Hindlimb muscle (tissue), 1 donor: Measurements from ENCODE around the gene PHLDA1. TPM values are rescaled to one million over a fixed set of nuclear protein-coding genes. Genes with fewer than 3 reads are reported as not detected.
"Not testable (repeated sequence)": the region's sequence is repeated elsewhere in the genome, so short reads cannot be mapped to it uniquely, and the experiment has no call there.

ENCODE experiments used
- DNase-seq: peaks from one replicate; pipeline ENCODE4 v3.0.0-alpha.2; 2013
- polyA plus RNA-seq: library from polyadenylated mRNA; unstranded; fragments of 120-200 nt; gene quantifications from one replicate; pipeline ENCODE4 v1.2.1, GENCODE V29; 2013; ENCODE audit not compliant: insufficient read length

Gene PHLDA1
- polyA plus RNA-seq, 1 donor, result 20.3 TPM

GRCh38 chr12:75984577-75985182 lies 46.9 kb downstream of the PHLDA1 start:
- DNase-seq, result no peak

- not testable (repeated sequence) for DNase-seq
Measured at GRCh38 chr12:75983851-75984250, 47.7 kb downstream of the PHLDA1 start.

GRCh38 chr12:75982979-75983660 lies 48.5 kb downstream of the PHLDA1 start:
- no peak for DNase-seq

- DNase-seq, result no peak
Measured at GRCh38 chr12:75982169-75982564, 49.4 kb downstream of the PHLDA1 start.

GRCh38 chr12:75981247-75982168 lies 50.1 kb downstream of the PHLDA1 start:
- DNase-seq, result no peak

- no peak for DNase-seq
Measured at GRCh38 chr12:75979181-75979580, 52.4 kb downstream of the PHLDA1 start.

GRCh38 chr12:75978677-75979076 lies 52.9 kb downstream of the PHLDA1 start:
- no peak for DNase-seq

- peak; percentile 54 for DNase-seq
Measured at GRCh38 chr12:75977952-75978671, 53.5 kb downstream of the PHLDA1 start.

GRCh38 chr12:75977590-75977951 lies 54.0 kb downstream of the PHLDA1 start:
- DNase-seq, result no peak

- no peak for DNase-seq
Measured at GRCh38 chr12:75976913-75977312, 54.7 kb downstream of the PHLDA1 start.

- DNase-seq, result no peak
Measured at GRCh38 chr12:75976113-75976512, 55.5 kb downstream of the PHLDA1 start.

- no peak for DNase-seq
Measured at GRCh38 chr12:75975702-75976101, 55.9 kb downstream of the PHLDA1 start.

Other genes with a start within 250 kb of the PHLDA1 start
- 411 TPM for gene NAP1L1, start 52.9 kb upstream of the PHLDA1 start, polyA plus RNA-seq